PC-9 (cell line): ENCODE results near the gene RAE1. TPM values are rescaled to one million over a fixed set of nuclear protein-coding genes. Genes with fewer than 3 reads are reported as not detected.

Experiments used
- BruUV-seq: library from RNA; stranded (reverse); fragments of 400-500 nt; replicated peaks from 2 replicates; lab custom pipeline; 2021; lab: Mats Ljungman, UMichigan
- CTCF ChIA-PET: fragments of 300-600 bp; sonication (Branson Sonifier 250); formaldehyde crosslinking; loops from one replicate; lab custom pipeline; 2022; ENCODE audit warnings: antibody characterized with exemption; lab: Charles Lee
- POLR2A ChIA-PET: fragments of 300-600 bp; sonication (Branson Sonifier 250); formaldehyde crosslinking; loops from one replicate; lab custom pipeline; 2022; ENCODE audit warnings: antibody characterized with exemption; ENCODE audit not compliant: unreplicated experiment; lab: Charles Lee
- DNase-seq, 2 experiments: peaks; one replicate each; pipeline versions ENCODE4 v3.0.0 to v3.0.0-alpha.2; 2015 to 2022; ENCODE audit warnings: mixed read lengths in 1 of 2
- H2AFZ ChIP-seq: fragments of 200-600 bp; sonication (generic); 2 replicates; pipeline ENCODE4 v1.8.1; 2017; ENCODE audit warnings: antibody characterized with exemption
- H3F3A ChIP-seq: fragments of 200-600 bp; sonication (generic); 2 replicates; pipeline ENCODE4 v1.8.1; 2017; ENCODE audit warnings: antibody characterized with exemption, mild to moderate bottlenecking, low read depth; ENCODE audit not compliant: insufficient read depth
- H3K27ac ChIP-seq: fragments of 200-600 bp; sonication (generic); 2 replicates; pipeline ENCODE4 v1.6.1; 2016; ENCODE audit warnings: mixed run types
- H3K27me3 ChIP-seq: fragments of 200-600 bp; sonication (generic); 2 replicates; pipeline ENCODE4 v1.6.1; 2016; ENCODE audit warnings: low read depth, mixed run types; ENCODE audit not compliant: insufficient read depth
- H3K36me3 ChIP-seq: fragments of 200-600 bp; sonication (generic); 2 replicates; pipeline ENCODE4 v1.6.1; 2016; ENCODE audit warnings: low read depth, mixed run types
- H3K4me1 ChIP-seq: fragments of 200-600 bp; sonication (generic); replicated peaks from 2 replicates; pipeline ENCODE4 v1.6.1; 2016; ENCODE audit warnings: mixed run types; ENCODE audit not compliant: insufficient read depth
- H3K4me2 ChIP-seq: fragments of 200-600 bp; sonication (generic); 2 replicates; pipeline ENCODE4 v1.6.1; 2017; ENCODE audit warnings: mixed run types
- H3K4me3 ChIP-seq: fragments of 200-600 bp; sonication (generic); 2 replicates; pipeline ENCODE4 v1.6.1; 2016; ENCODE audit warnings: mixed run types
- H3K79me2 ChIP-seq: fragments of 200-600 bp; sonication (generic); 2 replicates; pipeline ENCODE4 v1.6.1; 2017; ENCODE audit warnings: low read depth, mixed run types
- H3K9me2 ChIP-seq: fragments of 200-600 bp; sonication (generic); 2 replicates; pipeline ENCODE4 v1.8.1; 2017; ENCODE audit warnings: mild to moderate bottlenecking; ENCODE audit not compliant: insufficient read depth
- H3K9me3 ChIP-seq: fragments of 200-600 bp; sonication (generic); 2 replicates; pipeline ENCODE4 v1.8.1; 2016; ENCODE audit warnings: low read depth; ENCODE audit not compliant: insufficient read depth
- H4K20me1 ChIP-seq: fragments of 200-600 bp; sonication (generic); 2 replicates; pipeline ENCODE4 v1.8.1; 2017; ENCODE audit not compliant: insufficient read depth
- EZH2 ChIP-seq: fragments of 200-600 bp; sonication (generic); IDR thresholded peaks from 2 replicates; pipeline ENCODE4 v1.8.0; 2017; ENCODE audit warnings: antibody characterized with exemption, low read depth
- intact Hi-C: fragments of 100-400 bp; cut with micrococcal nuclease; formaldehyde crosslinking; loops from one replicate; pipeline ENCODE4 v1.10.0; 2022; ENCODE audit not compliant: unreplicated experiment
- total RNA-seq: library from RNA; stranded (reverse); gene quantifications from 2 replicates; pipeline ENCODE4 v1.2.3, GENCODE V29; 2021
- TF ChIP-seq, protein P1 (sequence below): fragments of 200-600 bp; sonication (generic); conservative IDR thresholded peaks from 2 replicates; pipeline ENCODE4 v1.6.1; 2017; ENCODE audit warnings: mixed run types, antibody characterized with exemption, mild to moderate bottlenecking, moderate library complexity

RAE1 gene
- total RNA-seq, 1 experiment from 2014 or later, result 38.4 TPM

- Histone ChIP-seq H3K9me2 (no peaks in the 10 kb centered on the region), H3K9me3 (no peaks in the 10 kb centered on the region), H3K36me3 (no peaks in the 10 kb centered on the region), H3K27me3 (no peaks in the 10 kb centered on the region), H3K27ac (no peak overlapping the region), H2AFZ (no peak overlapping the region), H3F3A (peaks cover 27% of the 10 kb centered on the region), H3K79me2 (no peaks in the 10 kb centered on the region), H3K4me3 (no peak overlapping the region), H3K4me2 (no peak overlapping the region), H4K20me1 (peaks cover 5% of the 10 kb centered on the region; the same call in 1 of the 2 replicates), H3K4me1 (no peaks in the 10 kb centered on the region)
- intact Hi-C loops, result loop anchor here (5.0 kb wide), 2 partner anchors 209 to 824 kb away; no protein-coding TSS in a partner anchor
- DNase-seq, result no peak
- BruUV-seq, result no TSS peak
- CTCF ChIA-PET, result interaction anchor here (0.6 to 0.7 kb wide), 3 partner anchors 30 to 113 kb away, joined by 3 to 11 read pairs (median 5); no protein-coding TSS in a partner anchor
- POLR2A ChIA-PET, result no interaction called here
- TF ChIP-seq, protein P1, sequence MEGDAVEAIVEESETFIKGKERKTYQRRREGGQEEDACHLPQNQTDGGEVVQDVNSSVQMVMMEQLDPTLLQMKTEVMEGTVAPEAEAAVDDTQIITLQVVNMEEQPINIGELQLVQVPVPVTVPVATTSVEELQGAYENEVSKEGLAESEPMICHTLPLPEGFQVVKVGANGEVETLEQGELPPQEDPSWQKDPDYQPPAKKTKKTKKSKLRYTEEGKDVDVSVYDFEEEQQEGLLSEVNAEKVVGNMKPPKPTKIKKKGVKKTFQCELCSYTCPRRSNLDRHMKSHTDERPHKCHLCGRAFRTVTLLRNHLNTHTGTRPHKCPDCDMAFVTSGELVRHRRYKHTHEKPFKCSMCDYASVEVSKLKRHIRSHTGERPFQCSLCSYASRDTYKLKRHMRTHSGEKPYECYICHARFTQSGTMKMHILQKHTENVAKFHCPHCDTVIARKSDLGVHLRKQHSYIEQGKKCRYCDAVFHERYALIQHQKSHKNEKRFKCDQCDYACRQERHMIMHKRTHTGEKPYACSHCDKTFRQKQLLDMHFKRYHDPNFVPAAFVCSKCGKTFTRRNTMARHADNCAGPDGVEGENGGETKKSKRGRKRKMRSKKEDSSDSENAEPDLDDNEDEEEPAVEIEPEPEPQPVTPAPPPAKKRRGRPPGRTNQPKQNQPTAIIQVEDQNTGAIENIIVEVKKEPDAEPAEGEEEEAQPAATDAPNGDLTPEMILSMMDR, result no peak
Observed at GRCh38 chr20:57383447-57384347, 32.6 kb downstream of the RAE1 start.

GRCh38 chr20:57384486-57384885 is 33.4 kb downstream of the RAE1 start:
- ChIA-PET POLR2A (no interaction called here), CTCF (no interaction called here)
- intact Hi-C loops, result loop anchor here (5.0 kb wide), 2 partner anchors 208 to 823 kb away; no protein-coding TSS in a partner anchor
- Histone ChIP-seq H3K79me2 (no peaks in the 10 kb centered on the region), H3K4me1 (peaks cover 2% of the 10 kb centered on the region), H4K20me1 (peaks cover 5% of the 10 kb centered on the region; the same call in 1 of the 2 replicates), H3K4me2 (no peak overlapping the region), H3K9me3 (no peaks in the 10 kb centered on the region), H3K4me3 (no peak overlapping the region), H3K36me3 (no peaks in the 10 kb centered on the region), H3K9me2 (no peaks in the 10 kb centered on the region), H3K27ac (no peak overlapping the region), H3F3A (peaks cover 25% of the 10 kb centered on the region), H3K27me3 (no peaks in the 10 kb centered on the region), H2AFZ (no peak overlapping the region)
- DNase-seq, result no peak
- no peak for TF ChIP-seq EZH2
- TF ChIP-seq, protein P1, result no peak
- BruUV-seq, result no TSS peak

GRCh38 chr20:57384953-57385761 is 34.1 kb downstream of the RAE1 start:
- Histone ChIP-seq H3K79me2 (no peaks in the 10 kb centered on the region), H3K36me3 (no peaks in the 10 kb centered on the region), H2AFZ (no peak overlapping the region), H3K9me3 (no peaks in the 10 kb centered on the region), H3K4me2 (no peak overlapping the region), H3K4me3 (no peak overlapping the region), H3K27me3 (no peaks in the 10 kb centered on the region), H3F3A (peaks cover 19% of the 10 kb centered on the region), H3K27ac (no peak overlapping the region), H4K20me1 (peaks cover under 1% of the 10 kb centered on the region; the same call in 1 of the 2 replicates), H3K9me2 (no peaks in the 10 kb centered on the region), H3K4me1 (peaks cover 6% of the 10 kb centered on the region)
- DNase-seq, result no peak
- TF ChIP-seq EZH2, result no peak
- TF ChIP-seq, protein P1, result no peak
- no TSS peak for BruUV-seq
- intact Hi-C loops, result loop anchor here (5.0 kb wide), 2 partner anchors 207 to 822 kb away; no protein-coding TSS in a partner anchor
- ChIA-PET POLR2A (no interaction called here), CTCF (no interaction called here)
